Limb (tissue), 2 donors: ENCODE results near the gene ATP9A.

Source experiments
- DNase-seq, 2 donors: peaks; one replicate each; pipeline ENCODE4 v3.0.0-alpha.2; 2016; ENCODE audit errors: extremely low spot score in 2 of 2

The ATP9A gene

GRCh38 chr20:51631011-51631950, 136.9 kb downstream of the ATP9A start:
- peak; percentile 61 to 82 for DNase-seq

DNA sequence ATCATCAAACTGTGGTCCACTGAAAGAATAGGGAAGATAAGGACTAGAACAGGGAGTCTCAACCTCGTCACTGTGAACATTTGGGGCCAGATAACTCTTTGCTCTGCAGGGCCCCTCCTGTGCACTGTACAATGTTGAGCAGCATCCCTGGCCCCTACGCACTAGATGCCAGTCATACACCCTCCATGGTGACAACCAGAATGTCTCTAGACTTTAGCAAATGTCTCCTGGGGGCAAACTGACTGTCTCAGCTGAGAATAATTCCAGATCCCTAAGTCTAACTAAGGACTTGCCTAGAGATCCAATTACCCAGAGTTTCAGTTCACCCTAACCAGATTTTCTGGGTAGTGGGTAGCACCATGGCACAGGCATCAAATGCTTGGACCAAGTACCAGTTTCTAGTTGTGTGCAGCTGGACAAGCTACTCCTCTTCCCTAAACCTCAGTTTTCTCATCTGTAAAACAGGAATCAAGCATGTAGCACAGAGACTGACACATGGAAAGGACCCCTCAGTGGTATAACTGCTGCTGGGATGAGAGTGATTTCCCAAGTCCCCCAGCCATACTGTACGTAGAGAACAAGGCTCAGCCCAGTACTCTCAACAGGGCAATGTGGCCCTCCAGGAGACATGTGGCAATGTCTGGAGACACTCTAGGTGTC, 138.7 kb downstream of the ATP9A start:
- DNase-seq: no peak

- no peak for DNase-seq
These were observed 139.4 kb downstream of the ATP9A start for GRCh38 chr20:51628533-51629398.

DNA sequence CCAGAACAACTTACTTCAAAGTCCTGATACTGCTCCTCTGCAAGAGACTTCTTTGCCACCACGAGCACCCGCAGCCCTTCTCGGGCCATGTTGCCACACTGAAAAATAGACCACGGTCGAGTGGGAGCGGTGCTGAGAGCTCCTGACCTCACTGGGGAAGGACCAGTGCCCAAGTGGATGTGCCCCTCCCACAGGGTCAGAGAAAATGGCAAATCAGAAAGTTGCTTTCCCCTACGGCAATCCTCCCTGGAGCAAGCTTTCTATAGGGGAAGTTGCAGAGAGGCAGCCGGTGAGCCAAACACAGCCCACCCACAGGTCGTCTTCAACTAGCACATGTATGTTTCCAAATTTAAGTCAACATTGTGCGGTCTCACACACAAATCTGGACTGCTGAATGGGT, 140.6 kb downstream of the ATP9A start:
- DNase-seq: no peak

DNA sequence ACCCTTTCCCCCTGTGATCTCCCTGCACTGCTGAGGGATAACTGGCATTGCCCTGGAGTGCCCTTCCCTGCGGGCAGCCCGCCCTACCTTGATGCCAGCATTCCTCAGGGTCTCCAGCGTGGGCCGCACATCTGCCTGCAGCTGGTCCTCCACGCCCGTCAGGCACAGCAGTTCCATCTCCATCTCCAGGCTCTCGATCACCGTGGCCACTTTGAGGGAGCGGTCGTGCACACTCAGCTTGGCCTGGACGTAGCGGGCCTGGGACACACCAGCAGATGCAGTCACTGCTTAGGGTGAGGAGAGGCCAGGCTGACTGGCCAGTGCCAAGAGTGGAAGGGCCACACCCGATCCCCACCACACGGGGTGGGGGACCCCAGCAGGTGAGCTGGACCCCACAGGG, 143.1 kb downstream of the ATP9A start:
- no peak for DNase-seq

DNA sequence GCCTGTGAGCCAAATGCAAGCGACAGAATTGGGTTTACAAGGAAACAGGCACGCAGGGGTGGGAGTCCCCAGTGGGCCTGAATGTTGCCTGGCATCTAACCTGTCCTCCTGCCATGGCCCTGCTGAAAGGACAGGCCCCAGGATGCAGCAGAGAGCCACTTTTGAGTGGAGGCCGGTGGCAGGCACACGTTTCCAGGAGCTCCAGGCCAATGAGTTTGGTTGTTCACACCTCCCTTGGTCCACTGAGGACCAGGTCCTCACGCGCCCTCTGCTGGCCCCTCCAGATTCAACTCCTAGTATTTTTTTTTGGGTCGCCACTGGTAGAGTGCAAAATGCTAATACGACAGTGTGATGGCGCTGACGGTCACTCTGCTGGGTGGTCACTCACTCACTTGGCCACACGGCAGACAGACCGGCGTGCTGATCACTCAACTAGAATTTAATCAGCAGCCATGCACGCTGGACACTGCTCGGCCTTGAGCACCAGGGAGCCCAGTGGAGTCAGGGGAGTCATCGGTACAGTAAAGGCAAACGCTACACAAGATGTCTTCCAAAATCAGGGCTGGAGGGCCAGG, 143.9 kb downstream of the ATP9A start:
- DNase-seq: peak; percentile 57 to 79

DNA sequence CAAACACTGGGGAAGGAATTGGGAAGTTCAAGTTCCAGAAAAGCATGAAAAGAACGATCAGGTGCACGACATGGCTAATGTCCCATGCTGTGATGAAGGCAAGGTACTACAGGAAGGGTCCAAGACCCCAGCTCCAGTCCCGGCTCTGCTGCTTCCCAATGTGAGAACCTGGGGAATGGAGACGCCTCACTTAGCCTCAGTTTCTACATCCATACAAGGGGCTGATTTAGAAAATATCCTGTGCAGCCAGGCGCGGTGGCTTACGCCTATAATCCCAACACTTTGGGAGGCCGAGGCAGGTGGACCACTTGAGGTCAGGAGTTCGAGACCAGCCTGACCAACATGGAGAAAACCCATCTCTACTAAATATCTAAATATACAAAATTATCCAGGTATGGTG, 144.9 kb downstream of the ATP9A start:
- DNase-seq: no peak

- no peak for DNase-seq
These were observed 146.0 kb downstream of the ATP9A start for GRCh38 chr20:51622004-51622874.

DNA sequence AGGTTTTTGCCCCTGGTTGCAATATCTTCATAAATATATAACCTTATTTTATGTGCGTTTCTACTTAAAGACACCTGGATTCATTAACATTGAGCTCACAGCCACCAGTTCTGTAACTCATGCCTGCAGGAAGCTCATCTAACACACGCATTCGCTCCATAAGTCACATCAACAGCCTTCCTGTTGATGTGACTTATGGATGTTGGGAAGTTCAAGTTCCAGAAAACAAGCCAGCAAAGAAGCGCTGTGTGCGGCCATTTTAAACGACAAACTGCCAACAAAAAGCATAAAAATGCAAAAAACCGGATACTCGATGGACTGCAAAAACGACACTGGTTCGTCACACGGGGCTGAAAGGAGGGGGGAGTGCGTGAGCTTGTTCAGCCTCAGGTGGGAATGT, 147.8 kb downstream of the ATP9A start:
- no peak for DNase-seq

GRCh38 chr20:51616060-51616459, 152.1 kb downstream of the ATP9A start:
- DNase-seq: no peak

- DNase-seq: no peak
These were observed 153.5 kb downstream of the ATP9A start for GRCh38 chr20:51614687-51615086.

- no peak for DNase-seq
These were observed 154.6 kb downstream of the ATP9A start for GRCh38 chr20:51613580-51613979.

DNA sequence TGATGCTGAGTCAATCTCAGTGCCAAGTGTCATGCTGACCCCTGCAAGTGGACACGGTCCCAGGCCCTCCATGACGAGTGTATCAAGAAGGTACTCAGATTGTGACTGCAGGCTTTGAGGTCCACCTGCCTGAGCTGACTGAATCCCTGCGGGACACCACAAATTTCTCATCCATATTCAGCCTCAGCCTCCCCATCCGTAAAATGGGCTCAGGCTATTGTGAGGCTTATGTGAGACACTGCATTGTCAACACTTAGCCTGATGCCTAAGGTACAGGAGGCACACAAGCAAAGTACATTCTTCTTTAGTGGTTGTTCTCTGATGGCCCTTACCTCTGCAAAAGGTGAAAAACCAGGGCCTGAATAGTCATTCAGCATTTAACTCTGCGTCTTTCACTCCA, 155.3 kb downstream of the ATP9A start:
- no peak for DNase-seq

- DNase-seq: no peak
These were observed 156.6 kb downstream of the ATP9A start for GRCh38 chr20:51611625-51611890.

DNA sequence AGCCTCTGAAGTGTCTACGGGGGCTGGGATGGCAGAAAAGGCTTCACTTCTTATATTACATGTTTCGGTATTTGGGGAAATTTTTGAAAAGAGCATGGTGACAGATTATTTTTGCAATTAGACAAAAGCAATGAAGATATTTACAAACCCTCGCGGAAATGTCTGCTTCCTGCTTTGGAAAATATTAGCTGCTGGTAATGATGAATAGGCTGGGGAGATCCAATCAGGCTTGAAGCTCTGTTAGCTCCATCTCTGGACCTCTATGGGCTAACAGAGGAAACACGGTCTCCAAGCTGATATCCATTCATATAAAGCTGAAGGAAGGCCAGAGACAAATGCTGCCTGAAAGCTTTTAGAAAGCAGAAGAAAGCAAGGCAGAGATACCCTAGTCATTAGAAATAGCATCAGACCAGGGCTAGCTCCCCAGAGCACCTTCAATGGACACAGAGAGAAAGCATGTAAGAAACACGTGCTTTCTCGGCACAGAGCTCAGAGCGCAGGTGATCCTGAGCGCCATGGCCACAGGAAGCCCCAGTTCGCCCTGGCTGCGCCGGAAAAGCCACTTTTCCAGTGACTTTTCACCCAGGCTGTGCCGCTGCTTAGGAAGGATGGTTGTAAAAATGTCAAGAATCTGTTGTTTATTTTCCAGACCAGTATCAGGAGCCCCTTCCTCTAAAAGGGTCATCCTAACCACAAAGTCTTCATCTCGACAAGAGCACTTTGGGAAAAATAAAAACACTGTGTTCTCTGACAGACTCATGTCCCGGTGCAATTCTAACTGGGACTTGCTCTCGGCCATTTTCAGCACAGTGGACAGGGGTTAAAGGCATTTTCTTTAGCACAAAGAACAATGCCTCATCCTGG, 157.2 kb downstream of the ATP9A start:
- no peak for DNase-seq

GRCh38 chr20:51610111-51610510, 158.1 kb downstream of the ATP9A start:
- DNase-seq: no peak

DNA sequence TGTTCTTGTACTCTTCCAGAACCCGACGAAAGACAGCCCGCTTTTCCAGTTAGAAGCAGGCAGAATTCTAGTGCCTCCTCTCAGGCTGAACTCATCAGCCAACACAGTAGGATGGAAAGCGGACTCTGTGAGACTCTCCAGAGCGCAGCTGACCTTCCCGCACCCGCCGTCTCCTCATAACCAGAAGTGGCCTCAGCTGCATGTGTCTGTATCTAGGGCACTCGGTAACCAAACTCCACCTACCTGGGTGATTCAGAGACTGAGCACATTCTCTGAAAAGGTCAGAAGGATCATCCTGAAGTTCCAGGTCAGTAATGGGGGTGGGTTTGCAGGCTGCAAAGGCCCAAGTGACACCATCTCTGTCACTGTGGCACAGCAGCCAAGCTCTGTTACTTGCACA, 158.9 kb downstream of the ATP9A start:
- no peak for DNase-seq

DNA sequence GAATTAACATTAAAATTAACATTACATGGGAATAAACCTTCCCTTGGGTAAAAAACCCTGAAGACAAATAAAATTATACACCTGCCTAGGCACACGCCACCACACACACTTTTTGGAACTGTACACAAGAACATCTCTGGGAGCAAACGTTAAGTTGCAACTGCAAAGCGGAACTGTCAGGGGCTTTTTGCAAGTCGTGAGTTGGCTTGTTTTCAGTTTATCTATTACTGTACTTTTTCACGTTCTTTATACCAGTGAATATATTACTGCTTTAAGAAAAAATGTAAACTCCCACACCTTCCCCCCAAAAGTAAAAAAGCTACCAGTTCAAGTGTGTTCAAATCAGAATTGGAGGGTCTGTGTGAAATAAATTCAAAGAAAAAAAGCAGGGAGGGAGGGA, 160.1 kb downstream of the ATP9A start:
- DNase-seq: no peak

DNA sequence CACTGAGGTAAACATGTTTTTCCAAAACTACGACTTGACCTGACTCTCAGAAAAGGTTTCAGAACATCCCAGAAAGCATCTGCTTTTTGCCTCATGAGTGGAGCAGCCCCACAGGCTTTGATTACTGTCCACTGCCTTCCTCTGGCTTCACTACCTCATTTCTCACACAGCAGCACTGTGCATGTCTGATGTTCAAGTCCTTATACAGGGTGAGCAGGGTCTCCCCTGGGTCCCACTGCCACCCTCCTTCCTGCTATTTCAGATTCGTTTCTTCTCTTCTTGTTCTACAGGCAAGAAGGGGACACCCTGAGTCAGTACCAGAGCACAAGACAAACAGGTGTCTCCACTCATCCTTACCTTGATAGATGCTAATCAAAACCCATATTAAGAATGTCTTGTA, 161.0 kb downstream of the ATP9A start:
- DNase-seq: no peak

- DNase-seq: no peak
These were observed 163.3 kb downstream of the ATP9A start for GRCh38 chr20:51604851-51605250.
